HepG2 (cell line): ENCODE measurements around the gene ITPK1. TPM values are rescaled to one million over a fixed set of nuclear protein-coding genes. Genes with fewer than 3 reads are reported as not detected.
A peak's percentile ranks its signal among the peaks of the same experiment; 100 is the strongest.

ENCODE experiments used
- ATAC-seq: fragments of 200-7000 bp; cut with Tn5 transposase; 3 replicates; pipeline ENCODE4 v1.9.1; 2020; ENCODE audit warnings: mild to moderate bottlenecking, moderate library complexity
- BruUV-seq: library from RNA; stranded (reverse); fragments of 400-500 nt; replicated peaks from 2 replicates; lab custom pipeline; 2021; lab: Mats Ljungman, UMichigan
- CTCF ChIA-PET: fragments of 300-600 bp; formaldehyde crosslinking; extraction: SDS; loops from one replicate; lab custom pipeline; 2021; ENCODE audit warnings: low total read pairs, inconsistent platforms, low intra/inter-chr PET ratio; lab: Yijun Ruan, JAX
- POLR2A ChIA-PET: fragments of 350-600 bp; sonication (Branson Sonifier 250); formaldehyde crosslinking; loops from one replicate; lab custom pipeline; 2020; ENCODE audit warnings: antibody characterized with exemption, inconsistent platforms; lab: Yijun Ruan, JAX
- DNase-seq: peaks from one replicate; pipeline ENCODE4 v3.0.0-alpha.2; 2015; ENCODE audit warnings: low spot score
- FAIRE-seq: peaks from 3 replicates; lab custom pipeline; 2011; peaks lifted over from hg19 to GRCh38; lab: Jason Lieb, UNC
- H2AFZ ChIP-seq: one replicate; pipeline ENCODE4 v1.6.1; 2011; ENCODE audit warnings: low read length, inconsistent platforms
- H3K27ac ChIP-seq: fragments of 300-600 bp; 3 replicates; pipeline ENCODE4 v1.8.0; 2011; ENCODE audit warnings: mixed run types, mild to moderate bottlenecking, mixed read lengths, low read length, inconsistent platforms; ENCODE audit not compliant: insufficient read depth; ENCODE audit errors: extremely low read length
- H3K27me3 ChIP-seq, 2 experiments: fragments of 200-600 bp in 1 of 2; 2 replicates in 1 of 2; 3 replicates in 1 of 2; pipeline versions ENCODE4 v1.6.0 to v1.8.0; 2011; ENCODE audit warnings: low read length in 2 of 2, mild to moderate bottlenecking in 2 of 2, moderate library complexity in 2 of 2, inconsistent platforms in 1 of 2; ENCODE audit not compliant: insufficient read depth in 2 of 2, control insufficient read depth in 1 of 2
- H3K36me3 ChIP-seq, 2 experiments: fragments of 200-600 bp in 1 of 2; replicated peaks in 1 of 2; 2 replicates in 1 of 2; 3 replicates in 1 of 2; pipeline versions ENCODE4 v1.5.1 to v1.8.0; 2011; ENCODE audit warnings: low read length in 2 of 2, inconsistent platforms in 1 of 2; ENCODE audit not compliant: insufficient read depth in 2 of 2, control insufficient read depth in 1 of 2
- H3K4me1 ChIP-seq: 2 replicates; pipeline ENCODE4 v1.5.1; 2012; ENCODE audit warnings: low read length, inconsistent platforms; ENCODE audit not compliant: insufficient read depth
- H3K4me2 ChIP-seq: 2 replicates; pipeline ENCODE4 v1.6.0; 2011; ENCODE audit warnings: low read depth, low read length, inconsistent platforms
- H3K4me3 ChIP-seq, 3 experiments: fragments of 200-600 bp in 1 of 3; sonication (generic), shearing (Covaris generic) in 1 of 3; replicated peaks in 1 of 3; 2 replicates each; pipeline ENCODE4 v1.5.1; 2011 to 2016; ENCODE audit warnings: low read length in 3 of 3, inconsistent platforms in 2 of 3, low read depth in 2 of 3, mild to moderate bottlenecking in 2 of 3, control low read depth in 1 of 3, mixed read lengths in 1 of 3; ENCODE audit not compliant: insufficient read depth in 1 of 3
- H3K79me2 ChIP-seq: one replicate; pipeline ENCODE4 v1.6.1; 2011; ENCODE audit warnings: low read length, inconsistent platforms; ENCODE audit not compliant: insufficient read depth
- H3K9ac ChIP-seq: 2 replicates; pipeline ENCODE4 v1.6.0; 2011; ENCODE audit warnings: mild to moderate bottlenecking, low read depth, low read length, inconsistent platforms; ENCODE audit not compliant: insufficient read depth
- H3K9me3 ChIP-seq: 2 replicates; pipeline ENCODE4 v1.5.1; 2012; ENCODE audit warnings: mild to moderate bottlenecking, low read length
- H4K20me1 ChIP-seq: 2 replicates; pipeline ENCODE4 v1.6.0; 2011; ENCODE audit warnings: inconsistent platforms, mild to moderate bottlenecking, low read length, moderate library complexity; ENCODE audit not compliant: insufficient read depth
- GATA4 ChIP-seq: sonication (generic); IDR thresholded peaks from 2 replicates; pipeline ENCODE4 v1.6.1; 2016; ENCODE audit warnings: antibody characterized with exemption, low read depth, borderline replicate concordance
- JUND ChIP-seq: sonication (generic); formaldehyde crosslinking; IDR thresholded peaks from 2 replicates; pipeline ENCODE4 v1.8.0; 2022; ENCODE audit warnings: mild to moderate bottlenecking, missing genetic modification reagents
- NCOR1 ChIP-seq: fragments of 200-600 bp; sonication (generic); IDR thresholded peaks from 2 replicates; pipeline ENCODE4 v1.7.0; 2017; ENCODE audit warnings: antibody characterized with exemption, low read length, borderline replicate concordance
- RARA ChIP-seq: IDR thresholded peaks from 2 replicates; pipeline ENCODE4 v1.6.1; 2016; ENCODE audit warnings: missing genetic modification reagents, missing compliant biosample characterization
- RXRB ChIP-seq: IDR thresholded peaks from 2 replicates; pipeline ENCODE4 v1.6.1; 2016; ENCODE audit warnings: borderline replicate concordance, missing genetic modification reagents, missing compliant biosample characterization
- ZNF572 ChIP-seq: sonication (generic); formaldehyde crosslinking; IDR thresholded peaks from 2 replicates; pipeline ENCODE4 v1.5.1; 2020; ENCODE audit warnings: mild to moderate bottlenecking, missing genetic modification reagents
- ZSCAN25 ChIP-seq: sonication (generic); formaldehyde crosslinking; IDR thresholded peaks from 2 replicates; pipeline ENCODE4 v1.8.0; 2022; ENCODE audit warnings: mild to moderate bottlenecking, missing genetic modification reagents
- WGBS: methylation state at CpG from one replicate; pipeline ENCODE4 v1.1.6; 2017; ENCODE audit warnings: low lambda C conversion rate; 5-methylcytosine and 5-hydroxymethylcytosine counted together
- in situ Hi-C: cut with HindIII; loops from 2 replicates; pipeline ENCODE4 v1.10.0; 2017; ENCODE audit warnings: low pct_unique_long_range_greater_than_20kb; ENCODE audit not compliant: extremely low pct_ligation_motif_present
- intact Hi-C: fragments of 100-400 bp; cut with micrococcal nuclease; formaldehyde crosslinking; loops from one replicate; pipeline ENCODE4 v1.10.0; 2022; ENCODE audit not compliant: unreplicated experiment
- polyA plus RNA-seq, 8 experiments: library from polyadenylated mRNA; depleted of rRNA in 3 of 8; stranded (reverse) in 7 of 8; unstranded in 1 of 8; fragments of >200 nt; fragmentation: Illumina TruSeq in 4 of 8; extraction: Trizol in 4 of 8; gene quantifications; 2 replicates each; pipeline versions ENCODE4 v1.2.1 to v1.2.3, GENCODE V29; 2011 to 2016; ENCODE audit warnings: low read depth in 4 of 8, missing spikeins in 1 of 8, mixed read lengths in 1 of 8; ENCODE audit not compliant: insufficient read depth in 1 of 8
- total RNA-seq, 5 experiments: library from RNA; depleted of rRNA; stranded (reverse); fragments of >200 nt; fragmentation: Illumina TruSeq; extraction: Trizol; gene quantifications; 2 replicates each; pipeline ENCODE4 v1.2.3, GENCODE V29; 2016; ENCODE audit warnings: low read depth in 1 of 5
- TF ChIP-seq, protein P1 (sequence below): sonication (generic); formaldehyde crosslinking; IDR thresholded peaks from 2 replicates; pipeline ENCODE4 v1.5.1; 2020; ENCODE audit warnings: missing genetic modification reagents, mild to moderate bottlenecking, borderline replicate concordance
- TF ChIP-seq, protein P2 (sequence below): sonication (generic); formaldehyde crosslinking; IDR thresholded peaks from 2 replicates; pipeline ENCODE4 v1.5.1; 2020; ENCODE audit warnings: mild to moderate bottlenecking, missing genetic modification reagents, moderate library complexity
- TF ChIP-seq, protein P3 (sequence below): IDR thresholded peaks from 2 replicates; pipeline ENCODE4 v1.6.1; 2012; ENCODE audit warnings: low read depth, low read length, improper control_type of control experiment
- TF ChIP-seq, protein P4 (sequence below): sonication (generic); formaldehyde crosslinking; IDR thresholded peaks from 2 replicates; pipeline ENCODE4 v1.8.0; 2022; ENCODE audit warnings: missing genetic modification reagents, mild to moderate bottlenecking, borderline replicate concordance

Gene ITPK1
- total and polyA plus RNA-seq, 2 of the 13 experiments (the other 11 are each of a cell fraction or from before 2014, with no cell fraction given), result 20.5 to 47.5 TPM

DNA sequence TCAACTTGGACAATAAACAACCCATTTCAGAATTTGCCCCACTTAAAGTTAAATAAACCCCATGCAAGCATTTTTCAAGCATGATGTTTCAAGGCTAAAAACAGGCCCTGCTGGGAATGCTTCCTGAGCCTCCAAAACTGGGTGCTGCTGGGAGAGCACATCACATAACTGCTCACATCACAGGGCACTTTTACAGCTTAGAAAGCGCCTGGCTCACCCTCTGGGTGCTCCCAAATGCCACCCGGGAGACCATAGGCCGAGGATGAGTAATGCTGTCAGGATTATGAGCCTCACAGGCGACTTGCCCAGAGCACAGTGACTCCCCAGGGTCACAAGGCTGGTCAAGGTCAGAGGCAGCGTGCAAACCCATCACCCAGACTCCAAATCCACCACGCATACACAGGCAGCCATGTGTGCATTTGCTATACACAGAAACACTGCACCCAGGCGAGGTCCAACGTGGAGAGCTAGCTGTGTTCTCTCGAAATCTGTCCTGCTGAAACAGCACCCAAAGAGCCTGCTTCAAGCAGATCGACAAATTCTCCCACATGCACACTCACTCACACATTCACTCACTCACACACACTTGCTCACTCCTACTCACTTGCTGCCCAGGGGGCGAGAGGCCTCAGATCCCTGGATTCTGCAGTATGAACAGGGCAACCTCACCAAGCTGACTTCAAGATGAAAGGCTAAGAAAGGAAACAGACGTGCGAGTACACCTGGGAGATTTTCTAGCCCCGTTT, 58.7 kb downstream of the ITPK1 start:
- Histone ChIP-seq H3K4me2 (no peak overlapping the region), H4K20me1 (0 out of 2 replicates have a peak, but pooled peaks cover 4% of the 10 kb centered on the region), H3K9me3 (no peaks in the 10 kb centered on the region), H3K9ac (0 out of 2 replicates have a peak overlapping the region, but pooled peaks have one; percentile 1), H3K4me3 (no peak overlapping the region), H3K27ac (peak overlapping the region; percentile 22), H3K4me1 (peaks cover 51% of the 10 kb centered on the region), H3K36me3 (no peaks in the 10 kb centered on the region), H2AFZ (no peak overlapping the region), H3K79me2 (no peaks in the 10 kb centered on the region), H3K27me3 (no peaks in the 10 kb centered on the region)
- POLR2A ChIA-PET, result interaction anchor here (1.0 kb wide), 1 partner anchor 21 kb away, joined by 3 read pairs; no protein-coding TSS in a partner anchor
- WGBS, result 70% methylated on average over 8 of the region's 14 CpGs
- peak; percentile 77 for DNase-seq
- intact Hi-C loops (no loop called here), in situ Hi-C loops (no loop called here)
- no TSS peak for BruUV-seq
- CTCF ChIA-PET, result no interaction called here
- ATAC-seq, result peak; percentile 72
- FAIRE-seq, result peak; percentile 56
- peak; percentile 31; the same call in 1 of the 2 replicates for TF ChIP-seq JUND (CRISPR knock-in tag)
- TF ChIP-seq, protein P1, sequence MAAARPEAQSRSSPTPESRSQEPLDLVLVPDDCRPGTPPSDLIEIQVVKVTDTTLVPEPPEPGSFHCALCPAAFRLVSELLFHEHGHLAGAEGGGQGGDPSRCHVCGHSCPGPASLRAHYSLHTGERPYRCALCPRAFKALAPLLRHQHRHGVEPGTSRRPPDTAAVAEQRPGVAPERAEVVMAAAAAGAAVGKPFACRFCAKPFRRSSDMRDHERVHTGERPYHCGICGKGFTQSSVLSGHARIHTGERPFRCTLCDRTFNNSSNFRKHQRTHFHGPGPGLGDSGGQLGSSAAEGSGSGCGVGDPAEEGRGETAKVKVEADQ, result peak; percentile 31; the same call in 1 of the 2 replicates
- TF ChIP-seq RARA (CRISPR knock-in tag), result peak; percentile 98
- peak; percentile 45; the same call in 1 of the 2 replicates for TF ChIP-seq ZSCAN25 (CRISPR knock-in tag)
- TF ChIP-seq, protein P2, sequence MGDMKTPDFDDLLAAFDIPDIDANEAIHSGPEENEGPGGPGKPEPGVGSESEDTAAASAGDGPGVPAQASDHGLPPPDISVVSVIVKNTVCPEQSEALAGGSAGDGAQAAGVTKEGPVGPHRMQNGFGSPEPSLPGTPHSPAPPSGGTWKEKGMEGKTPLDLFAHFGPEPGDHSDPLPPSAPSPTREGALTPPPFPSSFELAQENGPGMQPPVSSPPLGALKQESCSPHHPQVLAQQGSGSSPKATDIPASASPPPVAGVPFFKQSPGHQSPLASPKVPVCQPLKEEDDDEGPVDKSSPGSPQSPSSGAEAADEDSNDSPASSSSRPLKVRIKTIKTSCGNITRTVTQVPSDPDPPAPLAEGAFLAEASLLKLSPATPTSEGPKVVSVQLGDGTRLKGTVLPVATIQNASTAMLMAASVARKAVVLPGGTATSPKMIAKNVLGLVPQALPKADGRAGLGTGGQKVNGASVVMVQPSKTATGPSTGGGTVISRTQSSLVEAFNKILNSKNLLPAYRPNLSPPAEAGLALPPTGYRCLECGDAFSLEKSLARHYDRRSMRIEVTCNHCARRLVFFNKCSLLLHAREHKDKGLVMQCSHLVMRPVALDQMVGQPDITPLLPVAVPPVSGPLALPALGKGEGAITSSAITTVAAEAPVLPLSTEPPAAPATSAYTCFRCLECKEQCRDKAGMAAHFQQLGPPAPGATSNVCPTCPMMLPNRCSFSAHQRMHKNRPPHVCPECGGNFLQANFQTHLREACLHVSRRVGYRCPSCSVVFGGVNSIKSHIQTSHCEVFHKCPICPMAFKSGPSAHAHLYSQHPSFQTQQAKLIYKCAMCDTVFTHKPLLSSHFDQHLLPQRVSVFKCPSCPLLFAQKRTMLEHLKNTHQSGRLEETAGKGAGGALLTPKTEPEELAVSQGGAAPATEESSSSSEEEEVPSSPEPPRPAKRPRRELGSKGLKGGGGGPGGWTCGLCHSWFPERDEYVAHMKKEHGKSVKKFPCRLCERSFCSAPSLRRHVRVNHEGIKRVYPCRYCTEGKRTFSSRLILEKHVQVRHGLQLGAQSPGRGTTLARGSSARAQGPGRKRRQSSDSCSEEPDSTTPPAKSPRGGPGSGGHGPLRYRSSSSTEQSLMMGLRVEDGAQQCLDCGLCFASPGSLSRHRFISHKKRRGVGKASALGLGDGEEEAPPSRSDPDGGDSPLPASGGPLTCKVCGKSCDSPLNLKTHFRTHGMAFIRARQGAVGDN, result peak; percentile 73
- TF ChIP-seq, protein P3, sequence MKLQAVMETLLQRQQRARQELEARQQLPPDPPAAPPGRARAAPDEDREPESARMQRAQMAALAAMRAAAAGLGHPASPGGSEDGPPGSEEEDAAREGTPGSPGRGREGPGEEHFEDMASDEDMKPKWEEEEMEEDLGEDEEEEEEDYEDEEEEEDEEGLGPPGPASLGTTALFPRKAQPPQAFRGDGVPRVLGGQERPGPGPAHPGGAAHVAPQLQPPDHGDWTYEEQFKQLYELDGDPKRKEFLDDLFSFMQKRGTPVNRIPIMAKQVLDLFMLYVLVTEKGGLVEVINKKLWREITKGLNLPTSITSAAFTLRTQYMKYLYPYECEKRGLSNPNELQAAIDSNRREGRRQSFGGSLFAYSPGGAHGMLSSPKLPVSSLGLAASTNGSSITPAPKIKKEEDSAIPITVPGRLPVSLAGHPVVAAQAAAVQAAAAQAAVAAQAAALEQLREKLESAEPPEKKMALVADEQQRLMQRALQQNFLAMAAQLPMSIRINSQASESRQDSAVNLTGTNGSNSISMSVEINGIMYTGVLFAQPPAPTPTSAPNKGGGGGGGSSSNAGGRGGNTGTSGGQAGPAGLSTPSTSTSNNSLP, result 0 out of 2 replicates have a peak, but pooled peaks have one; percentile 15
- TF ChIP-seq GATA4, result no peak
- TF ChIP-seq, protein P4, sequence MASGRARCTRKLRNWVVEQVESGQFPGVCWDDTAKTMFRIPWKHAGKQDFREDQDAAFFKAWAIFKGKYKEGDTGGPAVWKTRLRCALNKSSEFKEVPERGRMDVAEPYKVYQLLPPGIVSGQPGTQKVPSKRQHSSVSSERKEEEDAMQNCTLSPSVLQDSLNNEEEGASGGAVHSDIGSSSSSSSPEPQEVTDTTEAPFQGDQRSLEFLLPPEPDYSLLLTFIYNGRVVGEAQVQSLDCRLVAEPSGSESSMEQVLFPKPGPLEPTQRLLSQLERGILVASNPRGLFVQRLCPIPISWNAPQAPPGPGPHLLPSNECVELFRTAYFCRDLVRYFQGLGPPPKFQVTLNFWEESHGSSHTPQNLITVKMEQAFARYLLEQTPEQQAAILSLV (CRISPR knock-in tag), result no peak
- 0 out of 2 replicates have a peak, but pooled peaks have one; percentile 50 for TF ChIP-seq ZNF572 (CRISPR knock-in tag)
- peak; percentile 79; the same call in 1 of the 2 replicates for TF ChIP-seq RXRB
- no peak for TF ChIP-seq NCOR1
